CD4-positive, alpha-beta T cell treated with Interferon gamma for 1 hour (primary cell): Measurements from ENCODE around the gene PFKP.
"Not testable (repeated sequence)": the region's sequence is repeated elsewhere in the genome, so short reads cannot be mapped to it uniquely, and the experiment has no call there.

ENCODE experiments used
- DNase-seq: peaks from one replicate; pipeline ENCODE4 v3.0.0-alpha.2; 2020

The PFKP gene

GRCh38 chr10:3047596-3047995 is 19.8 kb upstream of the PFKP start:
- no peak for DNase-seq

GRCh38 chr10:3048119-3049019 is 19.0 kb upstream of the PFKP start:
- no peak for DNase-seq

GRCh38 chr10:3051692-3052091 is 15.7 kb upstream of the PFKP start:
- no peak for DNase-seq

- DNase-seq, result no peak
Observed at GRCh38 chr10:3053155-3053554, 14.2 kb upstream of the PFKP start.

- DNase-seq, result no peak
Observed at GRCh38 chr10:3054183-3054850, 13.0 kb upstream of the PFKP start.

GRCh38 chr10:3054851-3055199 is 12.5 kb upstream of the PFKP start:
- DNase-seq, result no peak

GRCh38 chr10:3056280-3057037 is 10.9 kb upstream of the PFKP start:
- no peak for DNase-seq

- DNase-seq, result no peak
Observed at GRCh38 chr10:3057946-3058345, 9.4 kb upstream of the PFKP start.

- DNase-seq, result no peak
Observed at GRCh38 chr10:3059974-3060373, 7.4 kb upstream of the PFKP start.

GRCh38 chr10:3060481-3060889 is 6.9 kb upstream of the PFKP start:
- DNase-seq, result no peak

- DNase-seq, result not testable (repeated sequence)
Observed at GRCh38 chr10:3061323-3061898, 5.9 kb upstream of the PFKP start.

- DNase-seq, result no peak
Observed at GRCh38 chr10:3062502-3063186, 4.7 kb upstream of the PFKP start.

- DNase-seq, result no peak
Observed at GRCh38 chr10:3064423-3064822, 2.9 kb upstream of the PFKP start.

- DNase-seq, result no peak
Observed at GRCh38 chr10:3065622-3066021, 1.7 kb upstream of the PFKP start.

GRCh38 chr10:3066317-3067117 is 831 bp upstream of the PFKP start:
- DNase-seq, result no peak

GRCh38 chr10:3067859-3068179 is 471 bp downstream of the PFKP start:
- no peak for DNase-seq

GRCh38 chr10:3068201-3068967 is 1.0 kb downstream of the PFKP start:
- DNase-seq, result peak; percentile 30

GRCh38 chr10:3068968-3069737 is 1.8 kb downstream of the PFKP start:
- DNase-seq, result no peak

- DNase-seq, result no peak
Observed at GRCh38 chr10:3069876-3070275, 2.5 kb downstream of the PFKP start.
